Stimulated activated CD4-positive, alpha-beta T cell treated with anti-CD3 and anti-CD28 coated beads, Interleukin-1b, Interleukin-23, amount 100 ng/mL, for 48 hours (primary cell): ENCODE measurements around the gene CBLC.
A peak's percentile ranks its signal among the peaks of the same experiment; 100 is the strongest.

ENCODE experiments used
- DNase-seq: peaks from one replicate; pipeline ENCODE4 v3.0.0-alpha.2; 2020

The CBLC gene, protein sequence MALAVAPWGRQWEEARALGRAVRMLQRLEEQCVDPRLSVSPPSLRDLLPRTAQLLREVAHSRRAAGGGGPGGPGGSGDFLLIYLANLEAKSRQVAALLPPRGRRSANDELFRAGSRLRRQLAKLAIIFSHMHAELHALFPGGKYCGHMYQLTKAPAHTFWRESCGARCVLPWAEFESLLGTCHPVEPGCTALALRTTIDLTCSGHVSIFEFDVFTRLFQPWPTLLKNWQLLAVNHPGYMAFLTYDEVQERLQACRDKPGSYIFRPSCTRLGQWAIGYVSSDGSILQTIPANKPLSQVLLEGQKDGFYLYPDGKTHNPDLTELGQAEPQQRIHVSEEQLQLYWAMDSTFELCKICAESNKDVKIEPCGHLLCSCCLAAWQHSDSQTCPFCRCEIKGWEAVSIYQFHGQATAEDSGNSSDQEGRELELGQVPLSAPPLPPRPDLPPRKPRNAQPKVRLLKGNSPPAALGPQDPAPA

DNA sequence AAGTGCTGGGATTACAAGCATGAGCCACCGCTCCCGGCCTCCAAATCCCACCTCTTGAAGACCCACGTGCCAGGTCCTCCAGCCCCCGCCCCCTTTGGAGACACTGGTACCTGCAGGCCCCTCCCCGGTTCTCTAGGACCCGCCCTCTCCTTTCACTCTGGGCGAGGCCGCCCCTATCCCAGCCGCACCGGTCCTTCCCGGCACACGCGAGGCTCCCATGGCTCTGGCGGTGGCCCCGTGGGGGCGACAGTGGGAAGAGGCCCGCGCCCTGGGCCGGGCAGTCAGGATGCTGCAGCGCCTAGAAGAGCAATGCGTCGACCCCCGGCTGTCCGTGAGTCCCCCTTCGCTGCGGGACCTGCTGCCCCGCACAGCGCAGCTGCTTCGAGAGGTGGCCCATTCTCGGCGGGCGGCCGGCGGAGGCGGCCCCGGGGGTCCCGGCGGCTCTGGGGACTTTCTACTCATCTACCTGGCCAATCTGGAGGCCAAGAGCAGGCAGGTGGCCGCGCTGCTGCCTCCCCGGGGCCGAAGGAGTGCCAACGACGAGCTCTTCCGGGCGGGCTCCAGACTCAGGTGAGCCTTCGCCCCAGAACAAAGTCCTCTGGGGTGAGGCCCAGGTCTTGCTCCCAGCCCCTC lies at the start of gene CBLC:
Gene CBLC, plus strand, starts transcription at position 176 of the 633 bp plus-strand sequence. Its CDS starts 42 bp downstream, at position 218.
- no peak for DNase-seq

DNA sequence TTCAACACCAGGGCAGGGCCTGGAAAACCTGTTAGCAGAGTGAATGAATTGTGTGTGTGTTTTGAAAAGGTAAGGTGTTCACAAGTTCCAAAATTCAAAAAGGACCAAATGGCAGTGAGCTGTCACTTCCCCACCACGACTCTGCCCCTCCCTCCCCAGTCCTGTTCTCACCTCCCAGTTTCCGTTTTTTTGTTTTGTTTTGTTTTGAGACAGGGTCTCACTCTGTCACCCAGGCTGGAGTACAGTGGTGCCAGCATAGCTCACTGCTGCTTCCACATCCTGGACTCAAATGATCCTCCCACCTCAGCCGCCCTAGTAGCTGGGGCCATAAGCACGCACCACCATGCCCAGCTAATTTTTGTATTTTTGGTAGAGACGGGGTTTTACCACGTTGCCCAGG lies 49.5 kb upstream of the CBLC start:
- no peak for DNase-seq

DNA sequence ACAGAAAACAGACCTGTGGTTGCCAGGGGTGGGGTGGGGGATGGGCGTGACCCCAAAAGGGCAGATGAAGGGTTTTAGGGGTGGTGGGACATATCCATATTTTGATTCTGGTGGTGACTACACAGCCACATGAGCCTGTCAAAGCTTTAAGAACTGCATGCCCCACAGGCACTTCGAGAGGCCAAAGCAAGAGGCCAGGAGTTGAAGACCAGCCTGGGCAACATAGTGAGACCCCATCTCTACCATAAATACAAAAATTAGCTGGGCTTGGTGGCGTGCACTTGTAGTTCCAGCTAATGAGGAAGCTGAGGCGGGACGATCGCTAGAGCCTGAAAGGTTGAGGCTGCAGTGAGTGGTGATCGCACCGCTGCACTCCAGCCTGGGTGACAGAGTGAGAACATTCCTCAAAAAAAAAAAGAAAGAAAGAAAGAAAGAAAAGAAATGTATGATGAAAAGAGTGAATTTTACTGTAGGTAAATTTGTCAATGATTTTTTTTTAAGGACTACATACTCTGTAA lies 48.1 kb upstream of the CBLC start:
- no peak for DNase-seq

DNA sequence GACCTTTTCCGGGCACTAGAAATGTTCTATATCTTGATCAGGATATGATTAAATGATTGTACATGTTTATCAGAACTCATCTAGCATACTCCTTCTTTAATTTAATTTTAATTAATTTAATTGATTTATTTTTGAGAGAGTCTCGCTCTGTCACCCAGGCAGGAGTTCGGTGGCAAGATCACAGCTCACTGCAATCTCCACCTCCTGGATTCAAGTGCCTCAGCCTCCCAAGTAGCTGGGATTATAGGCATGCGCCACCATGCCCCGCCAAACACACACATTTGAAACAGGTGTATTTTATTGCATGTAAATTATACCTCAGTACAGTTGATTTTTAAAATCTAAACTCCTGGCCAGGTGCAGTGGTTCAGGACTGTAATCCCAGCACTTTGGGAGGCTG lies 46.6 kb upstream of the CBLC start:
- DNase-seq, result no peak

DNA sequence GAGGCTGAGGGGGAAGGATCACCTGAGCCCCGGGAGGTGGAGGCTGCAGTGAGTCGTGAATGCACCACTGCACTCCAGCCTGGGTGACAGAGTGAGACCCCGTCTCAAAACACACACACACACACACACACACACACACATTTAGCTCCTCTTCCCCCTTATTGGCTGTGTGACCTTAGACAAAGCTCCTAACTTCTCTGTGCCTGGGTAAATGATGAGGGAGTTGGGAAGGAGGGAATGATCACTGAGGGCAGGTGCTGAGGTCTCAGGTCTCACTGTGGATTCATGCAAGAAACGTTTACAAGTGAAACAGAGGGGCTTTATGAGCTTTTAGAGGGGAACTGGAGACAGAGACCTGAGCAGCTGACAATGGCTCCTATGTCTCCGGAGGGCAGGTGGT lies 46.1 kb upstream of the CBLC start:
- DNase-seq, result no peak

DNA sequence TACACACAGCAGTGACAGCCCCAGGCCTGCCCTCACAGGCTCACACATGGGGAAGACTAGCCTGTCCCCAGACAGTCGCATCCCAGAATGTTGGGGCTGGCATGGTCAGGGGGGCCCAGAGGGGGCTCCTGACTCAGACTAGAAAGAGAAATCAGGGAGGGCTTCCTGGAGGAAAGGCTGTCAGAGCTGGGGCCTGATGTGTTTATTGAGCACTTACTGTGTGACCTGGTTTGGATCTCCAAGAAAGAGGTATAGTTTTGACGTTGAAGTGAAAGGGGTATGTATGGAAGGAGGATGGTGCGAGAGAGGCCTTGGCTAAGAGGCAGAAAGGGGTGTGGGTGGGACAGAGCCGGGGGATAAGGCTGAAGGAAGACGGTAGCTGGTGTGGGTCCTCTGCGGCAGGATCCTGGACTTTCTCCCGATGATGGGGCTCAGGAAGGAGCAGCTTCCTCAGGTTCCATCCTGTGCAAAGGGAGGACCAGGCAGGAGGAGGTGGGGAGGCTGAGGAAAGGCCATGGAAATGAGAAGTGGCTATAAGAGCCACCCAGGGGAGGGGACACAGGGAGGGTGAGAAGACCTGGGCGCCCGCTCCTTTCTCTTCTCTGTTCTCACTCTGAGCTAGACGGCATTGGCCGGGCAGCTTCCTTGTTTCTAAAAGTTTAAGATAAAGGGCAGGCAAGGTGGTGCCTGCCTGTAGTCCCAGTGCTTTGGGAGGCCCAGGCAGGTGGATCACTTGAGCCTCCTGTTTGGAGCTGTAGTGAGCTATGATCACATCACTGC lies 45.3 kb upstream of the CBLC start:
- DNase-seq, result no peak

DNA sequence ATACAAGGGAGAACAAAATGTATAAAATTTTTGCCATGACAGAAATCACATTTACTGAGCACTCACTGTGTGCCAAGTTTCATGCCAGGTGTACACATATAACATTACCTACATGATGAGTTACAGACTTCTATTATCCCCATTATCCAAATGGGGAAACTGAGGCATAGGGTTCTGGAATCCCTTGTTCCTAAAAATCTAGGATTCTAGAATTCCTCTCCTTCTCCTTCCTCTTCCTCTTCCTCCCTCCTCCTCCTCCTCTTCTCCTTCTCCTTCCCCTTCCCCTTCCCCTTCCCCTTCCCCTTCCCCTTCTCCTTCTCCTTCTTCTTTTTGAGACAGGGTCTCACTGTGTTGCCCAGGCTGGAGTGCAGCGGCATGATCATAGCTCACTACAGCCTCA lies 43.3 kb upstream of the CBLC start:
- DNase-seq, result no peak

DNA sequence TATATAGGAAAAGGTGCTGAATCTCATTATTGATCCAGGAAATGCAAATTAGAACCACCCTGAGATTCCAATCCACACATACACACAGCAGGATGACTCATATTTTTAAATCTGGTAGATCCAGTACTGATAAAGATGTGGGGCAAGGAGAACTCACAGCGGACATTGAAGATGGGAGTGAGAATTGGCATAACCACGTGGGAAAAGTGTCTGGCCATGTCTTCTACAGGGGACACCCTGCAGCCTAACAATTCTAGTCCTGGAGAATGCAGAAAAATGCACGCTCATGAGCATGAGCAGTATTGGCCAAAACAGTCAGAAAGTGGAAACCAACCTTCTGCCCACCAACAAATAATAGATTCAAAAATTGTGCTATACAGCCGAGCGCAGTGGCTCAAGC lies 42.7 kb upstream of the CBLC start:
- no peak for DNase-seq

DNA sequence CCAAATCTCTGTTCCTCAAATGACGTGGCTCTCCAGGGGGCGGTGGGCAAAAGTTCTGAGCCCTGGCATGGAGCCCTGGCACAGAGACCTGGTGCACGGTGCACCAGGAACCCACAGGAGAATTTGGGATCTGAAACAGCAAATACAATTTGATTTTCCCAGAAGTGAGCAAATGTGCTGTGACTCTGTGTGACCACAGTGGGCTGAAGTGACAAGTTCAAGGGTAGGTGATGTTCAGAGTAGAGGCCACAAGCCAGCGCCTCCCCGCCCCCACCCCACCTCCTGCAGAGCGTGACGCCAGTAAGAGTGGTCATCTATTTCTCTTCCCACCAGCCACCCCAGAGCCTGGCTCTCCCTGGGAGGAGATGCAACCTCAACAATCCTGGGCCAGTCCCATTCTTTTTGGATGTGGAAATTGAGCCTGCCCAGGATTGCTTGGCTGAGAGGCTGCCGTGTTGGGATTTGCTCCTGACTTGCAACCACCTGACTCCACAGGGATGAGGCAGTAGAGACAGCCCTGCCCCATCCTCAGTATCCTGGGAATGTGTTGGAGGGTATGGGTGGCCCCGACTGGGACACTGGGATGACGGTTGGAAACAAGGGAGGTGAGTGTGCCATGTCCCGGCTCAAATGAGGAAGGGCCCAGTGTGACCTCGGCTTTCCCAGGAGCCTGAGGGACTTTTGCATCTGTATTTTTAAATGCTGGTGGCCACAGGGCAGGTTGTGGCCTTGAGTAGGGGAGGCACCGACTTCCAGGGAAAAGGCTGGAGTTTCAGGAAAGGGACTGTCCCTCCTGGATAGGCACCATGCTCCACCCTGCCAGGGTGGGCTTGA lies 40.2 kb upstream of the CBLC start:
- no peak for DNase-seq

DNA sequence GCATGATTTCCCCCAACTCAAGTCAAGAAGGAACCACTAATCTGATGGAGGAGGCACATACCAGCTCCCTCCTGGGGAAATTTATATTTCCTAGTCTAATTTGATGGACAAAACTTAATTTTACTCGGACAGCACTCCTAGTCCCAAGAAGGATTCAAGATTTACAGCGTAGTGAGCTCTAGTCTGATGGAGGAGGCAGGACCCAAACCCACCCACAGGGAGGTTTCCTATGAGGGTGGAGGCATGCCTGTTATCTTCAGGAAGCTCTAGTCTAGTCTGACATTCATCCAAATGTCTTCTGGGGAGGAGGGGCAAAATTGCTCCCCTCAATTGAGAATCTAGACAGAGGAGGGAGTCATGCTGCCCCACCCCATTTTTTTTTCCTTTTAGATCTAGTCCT lies 39.6 kb upstream of the CBLC start:
- DNase-seq, result no peak

DNA sequence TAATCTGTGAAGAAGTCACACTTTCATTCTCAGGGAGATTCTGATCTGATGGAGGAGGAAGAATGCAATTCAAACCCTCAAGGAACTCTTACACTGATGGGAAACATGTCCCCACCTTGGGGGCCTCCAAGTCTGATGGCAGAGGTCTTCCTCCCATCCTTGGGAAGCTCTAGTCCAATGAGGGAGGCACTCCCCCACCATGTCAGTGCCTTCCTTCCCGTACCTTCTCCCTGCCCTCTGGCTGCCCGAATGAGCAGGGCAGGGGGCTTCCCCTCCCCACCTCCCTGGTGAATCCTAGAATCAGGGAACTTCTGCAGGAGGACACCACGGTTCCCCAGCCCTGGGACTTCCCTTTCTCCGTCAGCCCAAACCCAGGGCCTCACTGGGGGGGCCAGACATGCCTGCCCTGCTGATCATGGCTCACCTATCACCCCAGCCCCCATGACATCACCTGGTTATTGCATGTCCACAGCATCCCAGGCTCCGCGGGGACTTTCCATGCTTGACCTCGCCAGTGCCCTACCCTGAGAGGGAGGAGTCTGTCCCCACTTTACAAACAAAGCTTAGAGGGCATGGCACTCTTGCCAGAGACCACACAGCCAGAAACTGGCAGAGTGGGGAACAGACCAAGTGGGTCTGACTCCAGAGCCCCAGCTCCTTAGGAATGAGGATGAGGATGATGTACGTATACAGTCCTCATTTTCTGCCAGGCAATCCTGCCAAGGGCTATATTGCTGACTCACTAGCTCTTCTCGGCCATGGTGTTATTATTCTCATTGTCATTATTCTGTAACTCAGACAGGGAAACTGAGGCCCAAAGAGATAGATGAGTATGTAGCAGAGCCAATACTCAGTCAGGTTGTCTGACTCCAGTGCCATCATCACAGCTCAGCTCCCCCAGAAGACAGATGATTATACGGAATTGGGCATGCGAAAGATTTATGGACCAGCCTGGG lies 38.8 kb upstream of the CBLC start:
- no peak for DNase-seq

DNA sequence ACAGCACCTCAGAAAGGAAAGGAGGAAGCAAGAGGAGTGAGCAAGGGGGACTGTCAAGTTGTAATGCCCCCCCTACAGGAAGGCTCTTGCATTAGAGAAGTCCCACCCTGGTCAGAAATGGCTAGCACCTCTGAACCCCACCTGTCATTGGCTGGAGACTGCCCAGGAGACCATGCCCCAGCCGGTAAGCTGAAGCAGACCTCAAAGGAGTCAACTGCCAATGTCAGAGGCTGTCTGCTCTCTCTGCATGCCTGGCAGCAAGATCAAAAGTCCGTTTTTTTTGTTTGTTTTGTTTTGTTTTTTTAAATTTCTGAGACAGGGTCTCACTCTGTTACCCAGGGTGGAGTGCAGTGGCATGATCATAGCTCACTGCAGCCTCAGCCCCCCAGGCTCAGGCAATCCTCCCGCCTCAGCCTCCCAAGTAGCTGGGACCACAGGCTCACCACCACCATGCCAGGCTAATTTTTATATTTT lies 37.3 kb upstream of the CBLC start:
- DNase-seq, result no peak

DNA sequence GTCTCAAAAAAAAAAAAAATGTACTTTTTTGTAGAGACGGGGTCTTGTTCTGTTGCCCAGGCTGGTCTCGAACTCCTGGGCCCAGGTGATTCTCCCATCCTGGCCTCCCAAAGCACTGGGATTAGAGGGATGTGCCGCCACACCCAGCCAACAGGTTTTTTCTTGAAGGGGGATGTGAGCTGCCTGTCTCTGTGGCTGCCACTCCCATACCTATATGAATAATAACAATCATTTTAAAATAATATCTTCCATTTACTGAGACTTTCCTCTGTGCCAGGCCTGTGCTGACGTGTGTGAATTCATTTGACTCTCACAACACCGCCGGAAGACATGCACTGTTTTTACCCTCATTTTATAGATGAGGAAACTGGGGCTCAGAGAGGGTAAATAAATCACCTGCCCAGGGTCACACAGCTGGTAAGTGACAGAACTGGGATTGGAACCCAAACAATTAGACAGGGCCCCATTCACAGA lies 36.4 kb upstream of the CBLC start:
- DNase-seq, result no peak

DNA sequence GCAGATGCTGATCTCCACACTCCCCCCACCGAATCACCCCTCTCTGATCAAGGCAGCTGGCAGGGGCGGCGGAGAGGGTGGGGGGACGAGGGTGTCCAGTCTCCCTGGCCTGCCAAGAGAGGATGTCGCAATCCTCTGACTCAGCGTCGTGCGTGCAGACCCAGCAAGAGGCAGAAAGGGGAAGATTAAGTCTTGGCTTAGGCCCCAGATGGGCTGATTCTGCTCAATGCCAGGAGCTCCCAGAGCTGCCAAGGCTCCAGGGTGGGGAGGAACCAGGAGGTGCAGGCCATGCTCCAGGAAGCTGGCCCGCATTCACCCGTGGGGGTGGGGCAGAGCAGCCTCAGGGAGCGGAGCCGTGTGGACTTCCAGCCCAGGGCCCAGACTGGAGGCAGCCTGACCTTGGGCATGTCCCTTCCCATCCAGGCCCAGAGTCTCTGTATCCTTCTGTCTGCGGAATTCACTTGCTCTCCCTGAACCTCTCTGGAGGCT lies 35.8 kb upstream of the CBLC start:
- DNase-seq, result peak; percentile 46

DNA sequence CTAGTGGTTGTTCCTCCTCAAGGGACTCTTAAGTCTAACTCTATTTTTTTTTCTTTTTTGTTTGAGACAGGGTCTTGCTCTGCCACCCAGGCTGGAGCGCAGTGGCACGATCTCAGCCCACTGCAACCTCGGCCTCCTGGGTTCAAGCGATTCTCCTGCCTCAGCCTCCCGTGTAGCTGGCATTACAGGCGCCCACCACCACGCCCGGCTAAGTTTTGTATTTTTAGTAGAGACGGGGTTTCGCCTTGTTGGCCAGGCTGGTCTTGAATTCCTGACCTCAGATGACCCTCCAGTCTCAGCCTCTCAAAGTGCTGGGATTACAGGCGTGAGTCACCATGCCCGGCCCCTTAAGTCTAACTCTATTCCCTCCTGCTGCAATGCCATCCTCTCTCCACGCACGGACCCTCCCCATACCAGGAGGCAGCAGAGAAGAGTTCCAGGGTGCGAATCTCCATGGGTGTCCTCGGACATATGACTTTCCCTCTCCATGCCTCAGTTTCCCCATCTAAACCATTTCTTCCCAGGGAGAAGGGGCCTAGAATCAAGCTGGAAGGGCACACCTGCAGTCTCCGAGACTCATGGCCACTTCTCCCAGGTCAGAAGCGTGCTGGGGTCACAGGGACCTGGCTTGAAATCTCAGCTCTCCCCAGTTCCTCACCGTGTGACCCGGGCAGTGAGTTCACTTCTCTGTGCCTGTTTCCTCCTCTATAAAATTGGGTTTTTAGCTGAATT lies 35.2 kb upstream of the CBLC start:
- DNase-seq, result no peak

DNA sequence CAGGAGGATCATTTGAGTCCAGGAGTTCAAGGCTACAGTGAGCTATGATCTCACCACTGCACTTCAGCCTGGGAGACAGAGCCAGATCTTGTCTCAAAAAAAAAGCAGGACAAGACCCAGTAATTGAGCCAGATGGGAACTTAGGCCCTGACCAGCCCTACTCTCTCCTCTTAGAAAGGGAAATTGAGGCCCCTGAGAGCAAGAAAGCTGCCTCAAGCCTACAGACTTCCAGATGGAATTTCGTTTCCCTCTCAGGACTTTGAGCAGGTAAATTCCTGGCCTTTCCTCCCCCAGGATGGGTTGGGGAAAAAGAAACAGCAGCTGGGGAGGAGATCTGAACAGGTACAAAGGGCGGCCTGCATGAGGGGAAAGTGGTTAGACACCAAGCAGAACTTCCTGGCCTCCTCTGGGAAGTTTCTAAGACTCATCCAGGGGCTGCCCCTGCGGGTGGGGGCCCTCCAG lies 32.8 kb upstream of the CBLC start:
- no peak for DNase-seq

DNA sequence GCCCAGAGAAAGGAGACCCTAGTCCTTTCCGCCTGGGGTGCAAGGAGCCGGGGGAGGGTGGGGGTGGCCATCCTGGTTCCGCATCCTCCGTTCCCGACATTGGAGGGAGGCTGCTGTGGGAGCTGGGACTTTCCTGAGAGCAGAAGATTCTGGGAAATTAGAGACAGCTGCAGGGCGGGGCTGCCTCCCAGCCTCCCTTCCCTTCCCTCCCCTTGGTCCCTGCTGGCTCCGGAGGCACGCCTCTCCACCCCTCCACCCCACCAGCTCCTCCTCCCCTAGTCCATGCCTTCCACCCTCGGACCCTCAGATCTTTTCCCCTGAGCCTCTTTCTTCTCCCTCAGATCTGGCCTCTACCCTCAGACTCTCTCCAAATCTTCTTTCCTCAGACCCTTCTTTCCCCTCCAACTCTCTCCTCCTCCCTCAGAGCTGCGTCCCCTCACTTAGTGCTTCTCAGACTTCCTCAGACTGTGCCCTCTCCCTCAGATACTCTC lies 32.3 kb upstream of the CBLC start:
- DNase-seq, result no peak

DNA sequence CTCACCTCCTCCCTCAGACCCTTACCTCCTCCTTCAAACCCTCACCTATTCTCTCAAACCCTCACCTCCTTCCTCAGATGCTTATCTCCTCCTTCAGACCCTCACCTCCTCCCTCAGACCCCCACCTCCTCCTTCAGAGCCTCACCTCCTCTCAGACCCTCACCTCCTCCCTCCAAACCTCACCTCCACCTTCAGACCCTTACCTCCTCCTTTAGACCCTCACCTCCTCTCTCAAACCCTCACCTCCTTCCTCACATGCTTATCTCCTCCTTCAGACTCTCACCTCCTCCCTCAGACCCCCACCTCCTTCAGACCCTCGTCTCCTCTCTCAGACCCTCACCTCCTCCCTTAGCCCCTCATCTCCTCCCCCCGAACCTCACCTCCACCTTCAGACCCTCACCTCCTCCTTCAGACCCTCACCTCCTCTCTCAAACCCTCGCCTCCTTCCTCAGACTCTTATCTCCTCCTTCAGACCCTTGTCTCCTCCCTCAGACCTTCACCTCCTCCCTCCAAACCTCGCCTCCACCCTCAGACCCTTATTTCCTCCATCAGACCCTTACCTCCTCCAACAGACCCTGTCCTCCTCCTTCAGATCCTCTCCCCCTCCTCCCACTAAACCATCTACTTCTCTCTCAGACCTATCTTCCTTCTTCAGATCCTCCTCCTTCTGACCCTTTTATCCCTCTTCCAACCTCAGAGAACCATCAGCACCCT lies 31.6 kb upstream of the CBLC start:
- no peak for DNase-seq

DNA sequence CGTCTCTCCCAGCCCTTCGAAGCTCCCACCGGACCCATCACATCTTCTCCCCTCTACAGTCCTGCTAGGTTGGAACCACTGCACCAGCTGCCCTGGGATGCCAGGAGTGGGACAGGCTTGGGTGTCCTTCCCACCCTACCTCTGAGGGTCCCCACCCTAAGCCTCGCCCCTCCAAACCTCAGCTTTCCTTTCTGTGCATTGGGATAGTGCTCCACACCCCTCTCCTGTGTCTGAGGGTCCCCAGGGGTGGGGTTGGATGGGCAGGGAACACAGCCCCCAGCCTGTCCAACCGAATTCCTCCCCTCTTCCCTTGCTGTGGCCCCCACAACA lies 31.1 kb upstream of the CBLC start:
- no peak for DNase-seq
